ENCODE data around the gene SS18L1. TPM values are rescaled to one million over a fixed set of nuclear protein-coding genes. Genes with fewer than 3 reads are reported as not detected.

SS18L1 gene
- total and polyA plus RNA-seq, 10 donors: 6.7 to 18.6 (median 13.9) TPM

DNA sequence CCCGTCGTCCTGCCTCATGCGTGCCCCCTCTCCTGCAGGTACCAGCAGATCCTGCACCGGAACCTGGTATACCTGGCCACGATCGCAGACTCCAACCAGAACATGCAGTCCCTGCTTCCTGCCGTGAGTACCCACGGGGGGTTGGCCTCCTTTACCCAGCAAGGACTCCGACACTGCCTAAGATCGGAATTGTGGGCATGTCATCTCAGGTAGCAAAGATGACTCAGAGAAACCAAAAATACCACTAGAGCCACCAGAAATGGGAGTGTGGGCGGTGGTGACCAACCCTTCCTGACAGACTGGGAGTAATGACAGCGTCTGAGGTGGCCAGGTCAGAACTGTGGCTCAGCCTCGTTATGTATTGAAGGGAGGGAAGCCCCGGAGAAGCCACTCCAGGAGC lies 16.3 kb downstream of the SS18L1 start:
- H3K4me3 ChIP-seq: no peak overlapping the region
- WGBS, 5 donors: 78 to 84% (median 80%) methylated on average over 14 of the region's 14 CpGs
- H3K36me3 ChIP-seq: peaks cover 0 to 78% (median 43%) of the 10 kb centered on the region in 6 donors
- TF ChIP-seq, protein P1, sequence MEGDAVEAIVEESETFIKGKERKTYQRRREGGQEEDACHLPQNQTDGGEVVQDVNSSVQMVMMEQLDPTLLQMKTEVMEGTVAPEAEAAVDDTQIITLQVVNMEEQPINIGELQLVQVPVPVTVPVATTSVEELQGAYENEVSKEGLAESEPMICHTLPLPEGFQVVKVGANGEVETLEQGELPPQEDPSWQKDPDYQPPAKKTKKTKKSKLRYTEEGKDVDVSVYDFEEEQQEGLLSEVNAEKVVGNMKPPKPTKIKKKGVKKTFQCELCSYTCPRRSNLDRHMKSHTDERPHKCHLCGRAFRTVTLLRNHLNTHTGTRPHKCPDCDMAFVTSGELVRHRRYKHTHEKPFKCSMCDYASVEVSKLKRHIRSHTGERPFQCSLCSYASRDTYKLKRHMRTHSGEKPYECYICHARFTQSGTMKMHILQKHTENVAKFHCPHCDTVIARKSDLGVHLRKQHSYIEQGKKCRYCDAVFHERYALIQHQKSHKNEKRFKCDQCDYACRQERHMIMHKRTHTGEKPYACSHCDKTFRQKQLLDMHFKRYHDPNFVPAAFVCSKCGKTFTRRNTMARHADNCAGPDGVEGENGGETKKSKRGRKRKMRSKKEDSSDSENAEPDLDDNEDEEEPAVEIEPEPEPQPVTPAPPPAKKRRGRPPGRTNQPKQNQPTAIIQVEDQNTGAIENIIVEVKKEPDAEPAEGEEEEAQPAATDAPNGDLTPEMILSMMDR (IDR thresholded peaks at IDR 0.05 in 8 of 11, conservative IDR thresholded peaks at IDR 0.05 in 3 of 11): no peak
- TF ChIP-seq POLR2A (IDR thresholded peaks at IDR 0.05) (no peak), POLR2AphosphoS5 (IDR thresholded peaks at IDR 0.05) (no peak)
- intact Hi-C loops (cut with DNase I; ENCODE audit: low total_unique reads): no loop called here
- no peak for DNase-seq
- H3K27ac ChIP-seq: no peak overlapping the region
- peaks cover 6 to 21% (median 11%) of the 10 kb centered on the region in 6 donors for H3K4me1 ChIP-seq
- no peaks in the 10 kb centered on the region for H3K27me3 ChIP-seq (replicated peaks in 1 of 7)
- no peaks in the 10 kb centered on the region for H3K9me3 ChIP-seq

DNA sequence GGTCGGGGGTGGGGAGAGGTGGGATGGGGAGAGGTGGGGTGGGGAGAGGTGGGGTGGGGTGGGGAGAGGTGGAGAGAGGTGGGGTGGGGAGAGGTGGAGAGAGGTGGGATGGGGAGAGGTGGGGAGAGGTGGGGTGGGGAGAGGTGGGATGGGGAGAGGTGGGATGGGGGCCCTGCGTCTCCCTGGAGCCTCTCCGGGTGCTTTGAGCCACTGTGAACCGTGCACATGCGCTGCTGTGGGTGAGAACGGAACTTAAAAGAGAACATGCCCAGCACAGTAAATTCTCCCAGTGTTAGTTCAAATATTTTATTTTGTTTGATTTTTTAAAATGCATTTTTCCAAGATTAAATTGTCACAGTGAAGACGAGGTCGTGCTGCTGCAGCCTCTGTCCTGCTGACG lies 16.7 kb downstream of the SS18L1 start:
- WGBS, 5 donors: 88 to 97% (median 95%) methylated on average over 8 to 9 of the region's 9 CpGs
- TF ChIP-seq POLR2A (IDR thresholded peaks at IDR 0.05) (no peak), POLR2AphosphoS5 (IDR thresholded peaks at IDR 0.05) (no peak)
- TF ChIP-seq, protein P1 (IDR thresholded peaks at IDR 0.05 in 8 of 11, conservative IDR thresholded peaks at IDR 0.05 in 3 of 11): no peak
- DNase-seq: no peak
- no peak overlapping the region for H3K4me3 ChIP-seq
- H3K27me3 ChIP-seq (replicated peaks in 1 of 7): no peaks in the 10 kb centered on the region
- H3K27ac ChIP-seq: no peak overlapping the region
- intact Hi-C loops (cut with DNase I; ENCODE audit: low total_unique reads): no loop called here
- peaks cover 6 to 21% (median 11%) of the 10 kb centered on the region in 6 donors for H3K4me1 ChIP-seq
- peaks cover 0 to 78% (median 46%) of the 10 kb centered on the region in 6 donors for H3K36me3 ChIP-seq
- H3K9me3 ChIP-seq: no peaks in the 10 kb centered on the region

DNA sequence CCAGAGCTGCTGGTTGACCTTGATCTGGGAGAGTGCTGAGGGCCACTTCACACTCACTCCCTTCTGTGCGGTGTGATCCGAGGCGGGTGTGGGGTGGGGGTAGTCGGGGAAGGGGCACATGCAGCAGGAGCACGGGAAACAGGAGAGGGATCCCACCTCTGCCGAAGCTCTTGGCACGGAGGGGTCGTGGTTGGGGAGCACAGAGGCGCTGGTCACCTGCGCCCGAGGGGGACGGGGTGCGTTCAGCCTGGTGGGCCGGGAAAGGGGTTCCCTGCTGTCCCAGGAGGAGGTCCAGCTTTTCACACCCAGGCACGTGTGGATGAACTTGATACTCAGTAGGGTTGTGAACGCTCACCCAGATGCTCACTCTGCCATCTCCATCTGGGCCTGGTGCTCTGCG lies 17.3 kb downstream of the SS18L1 start:
- no peaks in the 10 kb centered on the region for H3K9me3 ChIP-seq
- H3K27me3 ChIP-seq (replicated peaks in 1 of 7): no peaks in the 10 kb centered on the region
- WGBS, 5 donors: 93 to 96% (median 95%) methylated on average over 15 to 17 of the region's 17 CpGs
- H3K4me3 ChIP-seq: no peak overlapping the region
- H3K4me1 ChIP-seq: peaks cover 6 to 21% (median 11%) of the 10 kb centered on the region in 6 donors
- H3K27ac ChIP-seq: no peak overlapping the region
- DNase-seq: no peak
- intact Hi-C loops (cut with DNase I; ENCODE audit: low total_unique reads): no loop called here
- peaks cover 0 to 78% (median 52%) of the 10 kb centered on the region in 6 donors for H3K36me3 ChIP-seq
- TF ChIP-seq POLR2A (IDR thresholded peaks at IDR 0.05): no peak
- TF ChIP-seq POLR2AphosphoS5 (IDR thresholded peaks at IDR 0.05): no peak
- TF ChIP-seq, protein P1 (IDR thresholded peaks at IDR 0.05 in 8 of 11, conservative IDR thresholded peaks at IDR 0.05 in 3 of 11): no peak

DNA sequence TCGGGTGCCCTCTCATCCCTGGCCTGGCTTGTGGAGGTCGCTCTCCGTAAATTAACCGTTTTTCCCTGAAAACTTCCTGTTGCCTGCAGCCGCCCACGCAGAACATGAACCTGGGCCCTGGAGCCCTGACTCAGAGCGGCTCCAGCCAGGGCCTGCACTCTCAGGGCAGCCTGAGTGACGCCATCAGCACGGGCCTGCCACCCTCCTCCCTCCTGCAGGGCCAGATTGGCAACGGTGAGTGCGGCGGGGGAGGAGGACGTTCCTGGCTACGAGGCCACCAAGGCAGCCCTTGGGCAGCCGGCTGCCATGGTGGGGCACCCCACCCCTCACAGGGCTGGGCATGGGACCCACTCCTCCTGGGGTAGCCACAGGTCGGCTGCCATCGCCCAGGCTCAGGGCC lies 17.8 kb downstream of the SS18L1 start:
- 88 to 95% (median 93%) methylated on average over 3 to 17 of the region's 17 CpGs for WGBS, 5 donors
- H3K36me3 ChIP-seq: peaks cover 0 to 78% (median 57%) of the 10 kb centered on the region in 6 donors
- H3K4me3 ChIP-seq: no peak overlapping the region
- DNase-seq: no peak
- H3K9me3 ChIP-seq: no peaks in the 10 kb centered on the region
- intact Hi-C loops (cut with DNase I; ENCODE audit: low total_unique reads): no loop called here
- no peak for TF ChIP-seq POLR2A (IDR thresholded peaks at IDR 0.05)
- no peak for TF ChIP-seq POLR2AphosphoS5 (IDR thresholded peaks at IDR 0.05)
- TF ChIP-seq, protein P1 (IDR thresholded peaks at IDR 0.05 in 8 of 11, conservative IDR thresholded peaks at IDR 0.05 in 3 of 11): no peak
- H3K27me3 ChIP-seq (replicated peaks in 1 of 7): no peaks in the 10 kb centered on the region
- H3K27ac ChIP-seq: no peak overlapping the region
- H3K4me1 ChIP-seq: peaks cover 6 to 17% (median 10%) of the 10 kb centered on the region in 6 donors

Measured in spleen (tissue), 11 donors.